Common myeloid progenitor, CD34-positive (primary cell): ENCODE measurements around the gene OR4S2. TPM values are rescaled to one million over a fixed set of nuclear protein-coding genes. Genes with fewer than 3 reads are reported as not detected.

Experiments
- CTCF ChIA-PET: fragments of 350-600 bp; sonication (Branson Sonifier 250); formaldehyde crosslinking; loops from one replicate; lab custom pipeline; 2021; ENCODE audit warnings: antibody characterized with exemption; lab: Charles Lee
- POLR2A ChIA-PET: fragments of 350-600 bp; sonication (Branson Sonifier 250); formaldehyde crosslinking; loops from one replicate; lab custom pipeline; 2021; ENCODE audit warnings: antibody characterized with exemption; lab: Charles Lee
- DNase-seq, 3 donors: peaks; one replicate each; pipeline versions ENCODE4 v3.0.0 to v3.0.0-alpha.2; 2013
- H3K27ac ChIP-seq, 2 experiments: 1 replicate in 1 of 2; 2 replicates in 1 of 2; pipeline ENCODE4 v1.7.0; 2013; ENCODE audit warnings: inconsistent platforms in 2 of 2, low read length in 2 of 2, mild to moderate bottlenecking in 2 of 2, low read depth in 1 of 2, moderate library complexity in 1 of 2; ENCODE audit not compliant: severe bottlenecking in 2 of 2, insufficient read depth in 1 of 2, poor library complexity in 1 of 2
- H3K27me3 ChIP-seq, 5 experiments: replicated peaks in 2 of 5; 1 replicate in 3 of 5; 2 replicates in 2 of 5; pipeline versions ENCODE4 v1.6.1 to v1.7.0; 2013; ENCODE audit warnings: low read length in 4 of 5, mild to moderate bottlenecking in 2 of 5, moderate library complexity in 2 of 5, inconsistent platforms in 1 of 5; ENCODE audit not compliant: insufficient read depth in 5 of 5, control insufficient read depth in 4 of 5
- H3K36me3 ChIP-seq, 4 experiments: 1 replicate in 2 of 4; 2 replicates in 2 of 4; pipeline versions ENCODE4 v1.6.1 to v1.7.0; 2013; ENCODE audit warnings: low read length in 3 of 4, control low read depth in 1 of 4, mild to moderate bottlenecking in 1 of 4; ENCODE audit not compliant: control insufficient read depth in 4 of 4, insufficient read depth in 4 of 4
- H3K4me1 ChIP-seq, 4 experiments: 1 replicate in 3 of 4; 2 replicates in 1 of 4; pipeline versions ENCODE4 v1.6.1 to v1.7.1; 2013; ENCODE audit warnings: low read length in 3 of 4, mild to moderate bottlenecking in 3 of 4, control low read depth in 1 of 4, inconsistent platforms in 1 of 4, moderate library complexity in 1 of 4; ENCODE audit not compliant: control insufficient read depth in 4 of 4, insufficient read depth in 4 of 4; ENCODE audit errors: control extremely low read depth in 1 of 4
- H3K4me3 ChIP-seq, 7 experiments: 1 replicate in 4 of 7; 2 replicates in 3 of 7; pipeline versions ENCODE4 v1.5.1 to v1.7.0; 2013; ENCODE audit warnings: mild to moderate bottlenecking in 7 of 7, low read length in 6 of 7, moderate library complexity in 6 of 7, inconsistent platforms in 2 of 7, low read depth in 2 of 7, control low read depth in 1 of 7; ENCODE audit not compliant: insufficient read depth in 4 of 7, control insufficient read depth in 1 of 7; ENCODE audit errors: extremely low read depth in 1 of 7
- H3K9me3 ChIP-seq, 5 experiments: 1 replicate in 4 of 5; 2 replicates in 1 of 5; pipeline versions ENCODE4 v1.6.1 to v1.7.1; 2013; ENCODE audit warnings: low read length in 4 of 5, mild to moderate bottlenecking in 2 of 5, inconsistent platforms in 1 of 5, low read depth in 1 of 5, moderate library complexity in 1 of 5; ENCODE audit not compliant: control insufficient read depth in 4 of 5, insufficient read depth in 2 of 5; ENCODE audit errors: control extremely low read depth in 1 of 5
- WGBS: methylation state at CpG from one replicate; pipeline ENCODE4 v1.1.5; 2013; ENCODE audit not compliant: insufficient coverage; 5-methylcytosine and 5-hydroxymethylcytosine counted together
- polyA plus RNA-seq: library from polyadenylated mRNA; unstranded; fragments of 120-200 nt; gene quantifications from one replicate; pipeline ENCODE4 v1.2.1, GENCODE V29; 2013

OR4S2 gene
- not detected for polyA plus RNA-seq

GRCh38 chr11:55648027-55648426, at the start of gene OR4S2:
OR4S2 (plus strand) TSS chr11:55648327; CDS start chr11:55650904, 2,577 bp downstream.
- no peak within 1 kb of the TSS for H3K4me3 ChIP-seq
- no peak within 1 kb of the TSS for H3K27ac ChIP-seq
- no peak for DNase-seq
- CTCF ChIA-PET, result no interaction called here
- no CpG with 5 or more reads among the region's 2 CpGs for WGBS
- no peaks in the 10 kb centered on the region for H3K27me3 ChIP-seq
- no peaks in the 10 kb centered on the region for H3K36me3 ChIP-seq
- H3K4me1 ChIP-seq, result no peaks in the 10 kb centered on the region
- H3K9me3 ChIP-seq, result no peaks in the 10 kb centered on the region
- POLR2A ChIA-PET, result no interaction called here

DNA sequence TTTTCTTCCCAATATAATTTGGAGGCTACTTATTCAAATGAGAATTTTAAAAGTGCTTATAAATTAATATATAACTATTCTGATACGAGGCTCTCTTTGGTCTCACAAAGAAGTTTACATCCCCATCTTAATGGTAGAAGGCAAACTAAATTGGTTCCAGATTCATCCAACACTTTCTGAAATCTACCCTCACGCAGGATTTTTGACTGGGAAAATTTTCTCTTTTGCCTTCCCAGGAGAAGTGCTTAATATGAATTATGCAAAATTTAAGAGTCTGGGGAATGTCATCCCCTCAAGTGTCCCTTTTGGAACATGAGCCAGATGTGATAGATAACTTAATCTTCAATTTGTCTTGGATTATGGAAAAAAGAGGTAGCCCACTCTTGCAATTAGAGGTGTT, 40.6 kb upstream of the OR4S2 start, which contains the start of gene OR4C11:
OR4C11 (minus strand) TSS at position 101 of the 400 bp plus-strand sequence. CDS start 3,272 bp downstream, outside the sequence.
- ChIA-PET CTCF (no interaction called here), POLR2A (no interaction called here)
- DNase-seq, result no peak
- WGBS, result no CpG with 5 or more reads among the region's 2 CpGs
- Histone ChIP-seq H3K27ac (no peak within 1 kb of the TSS), H3K27me3 (no peaks in the 10 kb centered on the region), H3K9me3 (no peaks in the 10 kb centered on the region), H3K4me1 (no peaks in the 10 kb centered on the region), H3K36me3 (no peaks in the 10 kb centered on the region), H3K4me3 (no peak within 1 kb of the TSS)

DNA sequence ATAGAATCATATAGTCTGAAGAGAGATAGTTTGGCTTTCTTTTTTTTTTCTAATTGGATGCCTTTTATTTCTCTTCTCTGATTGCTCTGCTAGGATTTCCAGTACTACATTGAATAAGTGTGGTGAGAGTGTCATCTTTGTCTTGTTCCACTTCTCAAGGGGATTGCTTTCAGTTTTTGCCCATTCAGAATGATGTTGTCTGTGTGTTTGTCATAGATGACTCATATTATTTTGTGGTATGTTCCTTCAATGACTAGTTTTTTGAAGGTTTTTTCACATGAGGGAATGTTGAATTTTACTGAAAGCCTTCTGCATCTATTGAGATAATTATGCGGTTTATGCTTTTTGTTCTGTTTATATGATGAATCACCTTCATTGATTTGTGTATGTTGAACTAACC, 23.6 kb upstream of the OR4S2 start:
- CTCF ChIA-PET, result no interaction called here

DNA sequence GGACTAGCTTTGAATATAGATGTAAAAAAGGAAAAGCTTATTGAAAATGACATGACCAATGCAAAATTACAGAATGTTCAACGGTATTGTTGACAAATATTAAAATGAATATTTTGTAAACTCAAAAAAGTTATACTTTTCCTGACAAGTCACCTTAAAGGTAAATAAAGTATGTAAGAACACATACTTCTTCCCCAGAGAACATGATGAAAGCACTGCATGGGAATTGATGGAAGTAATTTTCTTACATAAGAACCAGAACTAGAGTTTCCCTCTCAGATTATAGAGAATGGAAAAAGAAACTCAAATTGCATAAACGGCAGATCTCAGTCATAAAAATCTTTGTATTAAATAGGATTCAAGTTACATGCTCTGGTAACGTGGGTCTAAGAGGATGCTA, 13.3 kb upstream of the OR4S2 start, which contains the start of gene OR4P4:
OR4P4 (plus strand) TSS at position 301 of the 400 bp plus-strand sequence.
- no CpG with 5 or more reads among the region's 3 CpGs for WGBS
- POLR2A ChIA-PET, result no interaction called here
- Histone ChIP-seq H3K4me1 (no peaks in the 10 kb centered on the region), H3K4me3 (no peak within 1 kb of the TSS), H3K27ac (no peak within 1 kb of the TSS), H3K27me3 (no peaks in the 10 kb centered on the region), H3K9me3 (no peaks in the 10 kb centered on the region), H3K36me3 (no peaks in the 10 kb centered on the region)
- no peak for DNase-seq
- CTCF ChIA-PET, result no interaction called here

More for the DNA sequence above, 23.6 kb upstream of the OR4S2 start:
- Histone ChIP-seq H3K4me1 (no peaks in the 10 kb centered on the region), H3K27ac (no peak overlapping the region), H3K27me3 (no peaks in the 10 kb centered on the region), H3K4me3 (no peak overlapping the region), H3K9me3 (no peaks in the 10 kb centered on the region), H3K36me3 (no peaks in the 10 kb centered on the region)
- DNase-seq, result no peak
- WGBS, result no CpG with 5 or more reads among the region's 1 CpG
- POLR2A ChIA-PET, result no interaction called here

DNA sequence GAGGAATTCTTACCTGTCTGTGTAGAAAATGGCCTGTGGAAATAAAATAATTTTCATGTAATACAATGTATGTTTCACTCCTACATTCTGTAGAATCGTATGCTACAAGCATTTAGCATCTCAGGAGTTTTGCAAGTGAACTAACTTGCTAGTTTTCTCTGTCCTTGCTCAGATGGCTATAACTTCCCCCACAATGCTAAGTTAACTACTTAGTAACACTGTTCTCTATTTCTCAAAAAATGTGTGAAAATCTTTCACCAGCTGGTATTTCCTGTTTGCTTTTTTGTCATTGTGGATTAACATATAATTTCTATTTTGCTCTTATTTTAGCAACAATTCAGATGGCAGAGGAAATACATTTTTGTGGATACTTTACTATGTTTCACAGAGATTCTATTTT, 4.4 kb downstream of the OR4S2 start:
- DNase-seq, result no peak
- no CpG with 5 or more reads among the region's 1 CpG for WGBS
- Histone ChIP-seq H3K36me3 (no peaks in the 10 kb centered on the region), H3K9me3 (no peaks in the 10 kb centered on the region), H3K27me3 (no peaks in the 10 kb centered on the region), H3K27ac (no peak overlapping the region), H3K4me3 (no peak overlapping the region), H3K4me1 (no peaks in the 10 kb centered on the region)
- ChIA-PET POLR2A (no interaction called here), CTCF (no interaction called here)

DNA sequence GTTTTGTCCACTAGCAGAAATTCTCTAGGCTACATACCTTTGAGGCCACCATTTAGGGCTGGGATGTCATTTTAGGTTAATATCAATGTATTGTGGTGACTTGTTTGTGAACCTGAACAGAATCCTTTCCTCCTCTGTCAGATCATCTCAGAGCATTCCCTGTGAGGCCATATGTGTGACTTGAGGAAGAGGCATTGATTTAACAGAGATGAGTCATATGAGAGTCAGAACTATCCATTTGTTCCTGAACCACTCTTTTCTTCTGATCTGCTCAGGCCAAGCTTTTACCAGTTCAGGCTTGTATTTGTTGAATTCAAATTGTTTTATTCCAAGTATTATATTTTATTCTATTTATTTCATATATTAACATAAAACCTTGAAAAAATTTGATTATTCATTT, 7.0 kb downstream of the OR4S2 start:
- Histone ChIP-seq H3K36me3 (no peaks in the 10 kb centered on the region), H3K4me1 (no peaks in the 10 kb centered on the region), H3K27ac (no peak overlapping the region), H3K9me3 (no peaks in the 10 kb centered on the region), H3K4me3 (no peak overlapping the region), H3K27me3 (no peaks in the 10 kb centered on the region)
- POLR2A ChIA-PET, result no interaction called here
- CTCF ChIA-PET, result no interaction called here
- DNase-seq, result no peak

DNA sequence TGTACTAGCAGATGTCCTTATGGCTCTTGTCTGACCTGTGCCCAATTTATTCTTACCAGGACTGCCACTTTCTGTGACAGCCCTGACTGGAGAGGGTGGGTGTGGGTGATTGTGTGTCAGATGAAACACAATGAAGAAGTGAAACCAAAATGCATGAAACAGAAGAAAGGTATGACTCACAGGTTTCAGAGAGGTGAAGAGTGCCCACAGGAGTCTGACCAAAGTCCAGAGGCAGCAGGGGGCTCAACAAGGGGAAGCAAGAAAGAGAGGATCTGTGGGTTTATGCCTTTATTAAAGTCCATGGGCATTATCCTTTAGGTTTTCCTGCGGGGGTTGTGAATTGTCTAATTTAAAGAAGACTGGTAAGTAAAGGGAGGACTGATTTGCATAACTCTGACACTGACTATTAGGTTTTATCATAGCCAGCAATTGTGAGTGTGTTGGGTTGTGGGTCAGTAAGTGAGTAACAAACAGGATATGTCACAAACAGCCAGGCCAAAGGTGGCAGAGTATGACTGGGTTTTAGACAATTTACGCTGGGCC, 10.0 kb downstream of the OR4S2 start:
- DNase-seq, result no peak
- Histone ChIP-seq H3K27ac (no peak overlapping the region), H3K36me3 (no peaks in the 10 kb centered on the region), H3K9me3 (no peaks in the 10 kb centered on the region), H3K27me3 (no peaks in the 10 kb centered on the region), H3K4me3 (no peak overlapping the region), H3K4me1 (no peaks in the 10 kb centered on the region)
- no CpG with 5 or more reads among the region's 2 CpGs for WGBS
- ChIA-PET CTCF (no interaction called here), POLR2A (no interaction called here)
